ENCODE measurements around the gene KCNQ1OT1. TPM values are rescaled to one million over a fixed set of nuclear protein-coding genes. Genes with fewer than 3 reads are reported as not detected.

KCNQ1OT1 gene
- total RNA-seq, 1 donor from 2014 or later: 0.54 TPM

DNA sequence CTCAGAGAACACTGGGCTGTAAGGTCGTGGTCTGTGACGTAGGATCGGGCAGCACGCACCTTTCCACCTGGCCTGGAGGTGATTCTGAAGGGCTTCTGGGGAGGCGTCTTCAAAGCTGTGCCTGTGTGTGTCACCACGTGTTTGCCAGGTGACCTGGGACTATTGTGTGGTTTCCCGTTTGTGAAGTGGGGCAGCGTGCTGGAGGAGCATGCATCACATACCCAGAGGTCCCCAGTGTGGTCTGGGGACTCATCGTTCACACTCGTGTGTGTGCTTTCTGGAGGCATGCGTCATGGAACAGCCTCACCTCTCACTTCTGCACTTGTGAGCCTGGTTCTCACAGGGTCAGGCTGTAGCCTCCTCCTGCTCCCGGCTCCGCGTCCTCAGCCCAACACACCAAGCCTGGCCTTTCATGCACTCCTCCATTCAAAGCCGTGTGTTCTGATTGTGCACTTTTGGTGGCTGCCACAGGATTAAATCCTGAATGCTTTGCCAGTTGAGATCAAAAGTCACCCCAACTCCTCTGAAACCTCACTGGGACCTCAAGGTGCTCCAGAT is 106.3 kb downstream of the KCNQ1OT1 start:
- Histone ChIP-seq H3K27me3 (ENCODE audit: control insufficient read depth, insufficient read depth, low read length) (peaks cover 28% of the 10 kb centered on the region), H3K36me3 (ENCODE audit: control insufficient read depth, insufficient read depth, low read length) (no peaks in the 10 kb centered on the region), H3K4me3 (ENCODE audit: low read depth, low read length) (no peak overlapping the region)
- no peak for DNase-seq (ENCODE audit: low read depth)
- TF ChIP-seq, protein P1, sequence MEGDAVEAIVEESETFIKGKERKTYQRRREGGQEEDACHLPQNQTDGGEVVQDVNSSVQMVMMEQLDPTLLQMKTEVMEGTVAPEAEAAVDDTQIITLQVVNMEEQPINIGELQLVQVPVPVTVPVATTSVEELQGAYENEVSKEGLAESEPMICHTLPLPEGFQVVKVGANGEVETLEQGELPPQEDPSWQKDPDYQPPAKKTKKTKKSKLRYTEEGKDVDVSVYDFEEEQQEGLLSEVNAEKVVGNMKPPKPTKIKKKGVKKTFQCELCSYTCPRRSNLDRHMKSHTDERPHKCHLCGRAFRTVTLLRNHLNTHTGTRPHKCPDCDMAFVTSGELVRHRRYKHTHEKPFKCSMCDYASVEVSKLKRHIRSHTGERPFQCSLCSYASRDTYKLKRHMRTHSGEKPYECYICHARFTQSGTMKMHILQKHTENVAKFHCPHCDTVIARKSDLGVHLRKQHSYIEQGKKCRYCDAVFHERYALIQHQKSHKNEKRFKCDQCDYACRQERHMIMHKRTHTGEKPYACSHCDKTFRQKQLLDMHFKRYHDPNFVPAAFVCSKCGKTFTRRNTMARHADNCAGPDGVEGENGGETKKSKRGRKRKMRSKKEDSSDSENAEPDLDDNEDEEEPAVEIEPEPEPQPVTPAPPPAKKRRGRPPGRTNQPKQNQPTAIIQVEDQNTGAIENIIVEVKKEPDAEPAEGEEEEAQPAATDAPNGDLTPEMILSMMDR (IDR thresholded peaks at IDR 0.05; ENCODE audit: insufficient read depth, low read length, poor library complexity, severe bottlenecking): no peak

DNA sequence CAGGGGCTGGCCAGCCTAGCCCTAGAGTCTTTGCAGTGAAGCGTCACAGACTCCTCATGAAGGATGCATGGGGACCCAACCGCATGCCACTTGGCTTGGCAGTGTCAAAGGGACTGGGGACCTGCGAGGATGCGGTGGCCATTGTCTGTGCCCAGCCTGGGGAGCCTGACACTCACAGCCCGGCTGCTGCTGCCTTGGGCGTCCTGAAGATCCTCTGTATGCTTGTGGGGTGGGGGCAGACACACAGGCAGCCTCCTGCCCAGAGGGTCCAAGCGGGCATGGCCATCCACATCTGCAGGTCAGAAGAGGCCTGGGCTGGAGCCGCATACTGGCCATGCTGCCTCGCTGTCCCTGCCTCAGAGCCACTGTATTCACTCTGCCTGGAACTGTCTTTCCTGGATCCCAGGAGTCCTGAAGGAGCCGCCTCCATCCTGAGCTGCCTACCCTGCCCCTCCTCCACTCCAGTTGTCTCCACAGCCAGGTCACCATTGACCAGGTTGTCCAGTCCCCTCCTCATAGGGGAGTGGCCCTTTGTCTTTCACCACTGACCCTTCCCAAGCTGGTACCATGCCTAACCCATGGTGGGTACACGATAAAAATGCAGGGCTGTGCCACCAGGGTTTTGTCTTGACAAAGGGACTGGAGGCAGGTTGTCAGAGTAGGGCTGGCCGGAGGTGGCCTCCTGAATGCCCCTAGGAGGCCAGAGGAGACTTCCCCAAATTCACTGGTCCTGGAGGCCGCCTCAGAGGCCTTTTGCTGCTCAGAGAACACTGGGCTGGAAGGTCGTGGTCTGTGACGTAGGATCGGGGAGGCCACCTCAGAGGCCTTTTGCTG is 107.0 kb downstream of the KCNQ1OT1 start:
- H3K27me3 ChIP-seq (ENCODE audit: control insufficient read depth, insufficient read depth, low read length): peaks cover 28% of the 10 kb centered on the region
- DNase-seq (ENCODE audit: low read depth): no peak
- no peaks in the 10 kb centered on the region for H3K36me3 ChIP-seq (ENCODE audit: control insufficient read depth, insufficient read depth, low read length)
- TF ChIP-seq, protein P1 (IDR thresholded peaks at IDR 0.05; ENCODE audit: insufficient read depth, low read length, poor library complexity, severe bottlenecking): no peak
- H3K4me3 ChIP-seq (ENCODE audit: low read depth, low read length): no peak overlapping the region

DNA sequence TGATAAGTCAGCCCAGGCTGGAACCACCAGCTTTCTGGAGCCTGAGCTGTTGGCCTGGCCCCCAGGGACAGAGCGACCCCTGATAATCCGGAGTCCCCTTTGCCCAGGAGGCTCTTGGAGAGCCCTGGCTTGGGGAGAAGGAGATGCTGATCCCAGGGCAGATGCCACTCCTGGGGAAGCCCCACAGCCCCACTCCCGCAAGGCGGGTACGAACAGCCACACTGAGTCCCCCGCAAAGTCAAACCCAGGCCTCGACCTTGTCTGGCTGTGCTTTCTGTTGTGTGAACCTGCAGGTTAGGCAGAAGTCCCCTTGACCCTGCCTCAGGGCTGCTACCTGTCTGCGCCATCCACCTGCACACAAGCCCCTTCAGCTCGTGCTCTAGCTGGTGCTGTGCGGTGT is 108.0 kb downstream of the KCNQ1OT1 start:
- H3K27me3 ChIP-seq (ENCODE audit: control insufficient read depth, insufficient read depth, low read length): peaks cover 31% of the 10 kb centered on the region
- no peaks in the 10 kb centered on the region for H3K36me3 ChIP-seq (ENCODE audit: control insufficient read depth, insufficient read depth, low read length)
- no peak overlapping the region for H3K4me3 ChIP-seq (ENCODE audit: low read depth, low read length)
- DNase-seq (ENCODE audit: low read depth): no peak
- TF ChIP-seq, protein P1 (IDR thresholded peaks at IDR 0.05; ENCODE audit: insufficient read depth, low read length, poor library complexity, severe bottlenecking): no peak

DNA sequence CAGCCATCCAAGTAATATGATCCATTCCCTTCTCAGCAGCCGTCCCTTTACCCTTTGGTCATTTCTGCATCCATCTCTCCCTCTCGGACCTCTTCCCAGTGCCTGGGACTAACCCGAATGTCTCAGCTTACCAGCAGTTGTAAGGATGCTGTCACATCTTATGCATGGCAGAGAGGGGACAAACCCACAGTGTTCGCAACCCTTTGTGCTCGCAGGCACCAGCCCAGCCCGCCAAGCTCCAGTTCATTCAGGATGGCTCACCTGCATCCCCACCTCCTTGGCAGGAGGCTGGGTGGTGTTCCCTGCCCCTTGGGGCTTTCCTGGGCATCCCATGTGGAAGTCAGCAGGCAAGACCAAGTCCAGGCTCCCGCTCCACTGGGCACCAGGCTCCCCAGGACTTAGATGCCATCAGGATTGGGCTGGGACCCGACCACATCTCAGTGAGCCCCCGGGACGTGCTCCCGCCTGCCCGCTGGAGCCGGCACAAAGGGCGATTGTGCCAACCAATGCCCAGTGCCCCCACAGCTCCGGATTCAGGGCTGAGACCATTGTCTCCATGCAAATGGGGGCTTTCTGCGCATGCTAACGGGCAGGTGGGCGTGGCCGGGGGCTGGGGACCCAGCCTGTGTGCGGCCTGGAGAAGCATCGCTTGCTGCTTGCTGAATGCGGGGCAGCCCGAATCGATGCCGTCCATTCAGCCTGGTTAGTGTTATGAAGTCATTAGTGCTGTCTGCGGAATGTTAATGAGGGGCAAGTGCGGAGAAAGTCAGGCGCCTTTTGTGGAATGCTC is 108.6 kb downstream of the KCNQ1OT1 start:
- Histone ChIP-seq H3K4me3 (ENCODE audit: low read depth, low read length) (no peak overlapping the region), H3K36me3 (ENCODE audit: control insufficient read depth, insufficient read depth, low read length) (no peaks in the 10 kb centered on the region), H3K27me3 (ENCODE audit: control insufficient read depth, insufficient read depth, low read length) (peaks cover 36% of the 10 kb centered on the region)
- TF ChIP-seq, protein P1 (IDR thresholded peaks at IDR 0.05; ENCODE audit: insufficient read depth, low read length, poor library complexity, severe bottlenecking): no peak
- DNase-seq (ENCODE audit: low read depth): no peak

DNA sequence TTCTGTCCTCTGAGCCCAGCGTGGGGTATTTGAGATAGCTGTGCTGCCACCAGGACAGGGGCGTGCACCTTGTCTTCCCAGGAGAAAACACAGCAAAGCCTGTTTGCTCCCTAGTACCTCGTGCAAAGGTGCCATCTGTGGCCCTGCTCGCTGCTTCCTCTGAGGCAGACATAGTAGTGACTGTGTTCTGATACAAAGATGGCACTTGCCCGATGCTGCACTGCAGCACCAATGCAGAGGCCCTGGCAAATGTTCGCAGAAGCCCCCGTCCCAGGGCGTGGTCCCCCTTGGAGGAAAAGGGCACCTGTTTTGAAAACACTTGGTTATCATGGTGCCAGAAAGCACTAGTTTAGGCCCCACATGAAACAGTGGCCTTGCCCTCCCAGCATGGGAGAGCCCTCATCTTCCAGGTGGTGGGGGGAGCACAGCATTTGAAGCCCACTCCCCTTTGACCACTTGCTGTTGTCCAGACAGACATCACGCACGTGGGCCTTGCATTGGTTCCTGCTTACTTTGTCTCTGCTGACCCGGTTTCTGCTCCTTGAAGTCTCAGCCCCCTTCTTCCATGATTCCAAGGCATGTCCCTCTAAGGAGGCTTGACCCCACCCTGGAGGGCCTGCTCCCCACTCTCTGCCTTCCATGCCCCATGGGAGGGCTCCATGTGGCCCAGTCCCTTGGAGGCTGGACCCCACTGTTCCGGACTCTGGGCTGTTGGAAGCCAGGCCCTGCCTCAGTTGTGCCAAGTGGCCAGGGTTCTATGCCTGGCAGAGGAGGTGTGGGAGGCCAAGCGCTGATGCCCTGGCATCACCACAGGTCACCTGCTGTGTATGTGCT is 109.4 kb downstream of the KCNQ1OT1 start:
- Histone ChIP-seq H3K4me3 (ENCODE audit: low read depth, low read length) (no peak overlapping the region), H3K36me3 (ENCODE audit: control insufficient read depth, insufficient read depth, low read length) (no peaks in the 10 kb centered on the region), H3K27me3 (ENCODE audit: control insufficient read depth, insufficient read depth, low read length) (peaks cover 37% of the 10 kb centered on the region)
- DNase-seq (ENCODE audit: low read depth): no peak
- TF ChIP-seq, protein P1 (IDR thresholded peaks at IDR 0.05; ENCODE audit: insufficient read depth, low read length, poor library complexity, severe bottlenecking): no peak

Measured in kidney epithelial cell (primary cell).